ENCODE results near the gene DPP6.

The DPP6 gene

GRCh38 chr7:154489897-154490296 lies 437.7 kb downstream of the DPP6 start:
- Histone ChIP-seq H3K4me3 (ENCODE audit: low read depth in 1 of 2, low read length in 1 of 2) (no peak overlapping the region), H3K27ac (no peak overlapping the region), H3K4me1 (ENCODE audit: control insufficient read depth in 1 of 2, insufficient read depth in 1 of 2, low read depth in 1 of 2, low read length in 1 of 2) (no peaks in the 10 kb centered on the region), H3K36me3 (no peaks in the 10 kb centered on the region), H3K27me3 (no peaks in the 10 kb centered on the region), H3K9me3 (no peaks in the 10 kb centered on the region)
- TF ChIP-seq, protein P1, sequence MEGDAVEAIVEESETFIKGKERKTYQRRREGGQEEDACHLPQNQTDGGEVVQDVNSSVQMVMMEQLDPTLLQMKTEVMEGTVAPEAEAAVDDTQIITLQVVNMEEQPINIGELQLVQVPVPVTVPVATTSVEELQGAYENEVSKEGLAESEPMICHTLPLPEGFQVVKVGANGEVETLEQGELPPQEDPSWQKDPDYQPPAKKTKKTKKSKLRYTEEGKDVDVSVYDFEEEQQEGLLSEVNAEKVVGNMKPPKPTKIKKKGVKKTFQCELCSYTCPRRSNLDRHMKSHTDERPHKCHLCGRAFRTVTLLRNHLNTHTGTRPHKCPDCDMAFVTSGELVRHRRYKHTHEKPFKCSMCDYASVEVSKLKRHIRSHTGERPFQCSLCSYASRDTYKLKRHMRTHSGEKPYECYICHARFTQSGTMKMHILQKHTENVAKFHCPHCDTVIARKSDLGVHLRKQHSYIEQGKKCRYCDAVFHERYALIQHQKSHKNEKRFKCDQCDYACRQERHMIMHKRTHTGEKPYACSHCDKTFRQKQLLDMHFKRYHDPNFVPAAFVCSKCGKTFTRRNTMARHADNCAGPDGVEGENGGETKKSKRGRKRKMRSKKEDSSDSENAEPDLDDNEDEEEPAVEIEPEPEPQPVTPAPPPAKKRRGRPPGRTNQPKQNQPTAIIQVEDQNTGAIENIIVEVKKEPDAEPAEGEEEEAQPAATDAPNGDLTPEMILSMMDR (IDR thresholded peaks at IDR 0.05) = no peak

DNA sequence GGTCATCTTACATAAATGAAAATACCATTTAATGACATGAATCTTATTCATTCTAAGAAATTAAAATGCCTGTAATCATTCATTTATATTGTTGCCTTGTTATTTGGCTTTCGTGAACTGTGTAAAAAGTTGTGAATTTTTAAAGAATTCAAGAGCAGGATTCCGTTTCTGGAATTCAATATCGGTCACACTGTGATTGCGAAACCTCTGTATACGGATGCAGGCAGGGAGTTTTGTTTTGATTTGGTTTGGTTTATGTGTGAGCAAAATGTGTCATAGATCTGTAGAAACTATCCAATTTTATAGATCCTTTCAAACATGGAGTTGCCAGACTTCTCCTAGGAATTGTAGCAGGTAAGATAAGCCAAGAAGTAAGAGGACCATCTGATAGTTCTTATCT lies 441.4 kb downstream of the DPP6 start:
- H3K4me1 ChIP-seq (ENCODE audit: control insufficient read depth in 1 of 2, insufficient read depth in 1 of 2, low read depth in 1 of 2, low read length in 1 of 2) = no peaks in the 10 kb centered on the region
- TF ChIP-seq, protein P1 (IDR thresholded peaks at IDR 0.05) = no peak
- no peaks in the 10 kb centered on the region for H3K27me3 ChIP-seq
- H3K9me3 ChIP-seq = no peaks in the 10 kb centered on the region
- no peak overlapping the region for H3K27ac ChIP-seq
- no peaks in the 10 kb centered on the region for H3K36me3 ChIP-seq
- H3K4me3 ChIP-seq (ENCODE audit: low read depth in 1 of 2, low read length in 1 of 2) = no peak overlapping the region

GRCh38 chr7:154497751-154498150 lies 445.6 kb downstream of the DPP6 start:
- no peaks in the 10 kb centered on the region for H3K27me3 ChIP-seq
- no peaks in the 10 kb centered on the region for H3K4me1 ChIP-seq (ENCODE audit: control insufficient read depth in 1 of 2, insufficient read depth in 1 of 2, low read depth in 1 of 2, low read length in 1 of 2)
- no peaks in the 10 kb centered on the region for H3K36me3 ChIP-seq
- no peak overlapping the region for H3K4me3 ChIP-seq (ENCODE audit: low read depth in 1 of 2, low read length in 1 of 2)
- H3K27ac ChIP-seq = no peak overlapping the region
- no peaks in the 10 kb centered on the region for H3K9me3 ChIP-seq
- TF ChIP-seq, protein P1 (IDR thresholded peaks at IDR 0.05) = no peak

DNA sequence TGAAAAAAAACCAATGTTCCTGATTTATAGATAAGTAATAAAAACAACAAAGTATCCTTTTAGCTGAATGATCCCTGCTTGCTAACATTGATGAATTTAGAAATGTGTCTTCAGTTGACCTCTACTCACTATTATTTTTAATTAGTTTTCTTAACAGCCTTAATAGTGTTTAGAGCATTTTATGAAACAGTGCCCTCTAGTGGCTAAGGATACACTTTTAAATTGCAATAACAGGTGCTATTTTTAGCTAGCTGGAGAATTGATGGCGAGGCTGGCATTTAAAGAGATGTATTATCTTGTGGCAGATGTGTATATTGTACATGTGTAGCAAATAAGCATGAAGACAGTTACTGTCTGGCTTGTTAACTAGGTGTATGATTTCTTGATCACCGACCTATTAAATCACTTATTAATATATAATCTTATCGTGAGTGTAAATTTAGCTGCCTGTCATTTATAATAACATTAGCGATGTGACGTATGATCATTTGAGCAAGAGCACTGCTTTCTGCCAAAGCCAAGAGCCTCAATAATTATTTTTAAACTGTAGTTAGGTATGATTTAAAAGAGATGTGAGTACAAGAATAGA lies 451.9 kb downstream of the DPP6 start:
- TF ChIP-seq, protein P1 (IDR thresholded peaks at IDR 0.05) = no peak
- no peaks in the 10 kb centered on the region for H3K9me3 ChIP-seq

DNA sequence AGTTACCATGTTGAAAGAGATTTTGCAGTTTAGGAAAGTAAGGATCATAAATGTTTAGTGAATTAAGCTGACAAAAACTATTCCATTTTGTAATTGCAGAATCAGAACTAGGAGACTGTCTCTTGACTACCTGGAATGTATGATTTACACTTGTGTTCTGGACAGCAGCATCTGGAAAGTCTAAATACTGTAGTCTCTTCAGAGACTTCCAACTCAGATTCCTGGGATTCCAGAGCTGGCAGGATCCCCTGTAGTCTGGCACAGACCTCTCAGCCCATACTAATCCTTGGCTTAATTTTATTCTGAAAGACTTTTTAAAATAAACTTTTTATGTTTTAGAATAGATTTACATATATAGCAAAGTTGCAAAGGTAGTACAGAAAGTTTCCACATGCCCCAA lies 452.7 kb downstream of the DPP6 start:
- Histone ChIP-seq H3K4me3 (ENCODE audit: low read depth in 1 of 2, low read length in 1 of 2) (no peak overlapping the region), H3K4me1 (ENCODE audit: control insufficient read depth in 1 of 2, insufficient read depth in 1 of 2, low read depth in 1 of 2, low read length in 1 of 2) (no peaks in the 10 kb centered on the region), H3K27me3 (no peaks in the 10 kb centered on the region), H3K9me3 (no peaks in the 10 kb centered on the region), H3K36me3 (no peaks in the 10 kb centered on the region), H3K27ac (no peak overlapping the region)
- TF ChIP-seq, protein P1 (IDR thresholded peaks at IDR 0.05) = no peak

More for the DNA sequence above, 451.9 kb downstream of the DPP6 start:
- Histone ChIP-seq H3K27ac (no peak overlapping the region), H3K36me3 (no peaks in the 10 kb centered on the region), H3K4me1 (ENCODE audit: control insufficient read depth in 1 of 2, insufficient read depth in 1 of 2, low read depth in 1 of 2, low read length in 1 of 2) (no peaks in the 10 kb centered on the region), H3K27me3 (no peaks in the 10 kb centered on the region), H3K4me3 (ENCODE audit: low read depth in 1 of 2, low read length in 1 of 2) (no peak overlapping the region)

DNA sequence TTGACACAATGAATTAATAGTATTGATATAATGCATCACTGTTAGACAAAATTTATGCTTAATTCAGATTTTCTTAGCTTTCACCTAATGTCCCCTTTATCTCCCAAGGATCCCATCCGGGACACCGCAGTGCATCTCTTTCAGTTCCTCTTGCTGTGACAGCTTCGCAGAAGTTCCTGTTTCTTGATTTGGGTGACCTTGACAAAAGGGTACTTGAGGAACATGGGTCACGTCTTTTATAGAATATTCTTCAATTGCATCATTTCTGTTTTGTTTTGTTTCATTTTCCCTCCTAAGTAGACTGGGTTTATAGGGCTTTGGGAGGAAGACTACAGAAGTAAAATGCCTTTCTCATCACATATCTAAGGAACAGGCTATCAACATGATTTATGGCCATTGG lies 453.2 kb downstream of the DPP6 start:
- TF ChIP-seq, protein P1 (IDR thresholded peaks at IDR 0.05) = no peak
- H3K36me3 ChIP-seq = no peaks in the 10 kb centered on the region
- no peak overlapping the region for H3K27ac ChIP-seq
- H3K4me3 ChIP-seq (ENCODE audit: low read depth in 1 of 2, low read length in 1 of 2) = no peak overlapping the region
- no peaks in the 10 kb centered on the region for H3K4me1 ChIP-seq (ENCODE audit: control insufficient read depth in 1 of 2, insufficient read depth in 1 of 2, low read depth in 1 of 2, low read length in 1 of 2)
- H3K27me3 ChIP-seq = no peaks in the 10 kb centered on the region
- H3K9me3 ChIP-seq = no peaks in the 10 kb centered on the region

Data from neutrophil (primary cell).